Lung microvascular endothelial cell (primary cell): ENCODE measurements around the gene STRAP. TPM values are rescaled to one million over a fixed set of nuclear protein-coding genes. Genes with fewer than 3 reads are reported as not detected.
"Not testable (repeated sequence)": the region's sequence is repeated elsewhere in the genome, so short reads cannot be mapped to it uniquely, and the experiment has no call there.

Experiments used
- DNase-seq, 2 donors: peaks; one replicate each; pipeline versions ENCODE4 v3.0.0 to v3.0.0-alpha.2; 2010; ENCODE audit warnings: low read depth in 2 of 2
- total RNA-seq: library from RNA; depleted of rRNA; stranded (reverse); fragments of >200 nt; gene quantifications from 2 replicates; pipeline ENCODE4 v1.2.1, GENCODE V29; 2014

Gene STRAP
- total RNA-seq, 1 donor from 2014 or later: 52.0 TPM

GRCh38 chr12:15868186-15868585 is 14.0 kb upstream of the STRAP start:
- no peak for DNase-seq

GRCh38 chr12:15873556-15873955 is 8.6 kb upstream of the STRAP start:
- no peak for DNase-seq

GRCh38 chr12:15874556-15875145 is 7.5 kb upstream of the STRAP start:
- DNase-seq: not testable (repeated sequence)

- DNase-seq: no peak
Observed at GRCh38 chr12:15875863-15876262, 6.3 kb upstream of the STRAP start.

- no peak for DNase-seq
Observed at GRCh38 chr12:15879413-15879812, 2.8 kb upstream of the STRAP start.

GRCh38 chr12:15880721-15881120 is 1.5 kb upstream of the STRAP start:
- DNase-seq: no peak

- DNase-seq: peak; percentile 8 to 31
Observed at GRCh38 chr12:15883536-15883935, 1.3 kb downstream of the STRAP start.

GRCh38 chr12:15886372-15887042 is 4.3 kb downstream of the STRAP start:
- peak in 1 of 2 donors; percentile 75 for DNase-seq

- DNase-seq: peak in 1 of 2 donors; percentile 19
Observed at GRCh38 chr12:15887043-15887817, 5.0 kb downstream of the STRAP start.

- no peak for DNase-seq
Observed at GRCh38 chr12:15892645-15893259, 10.6 kb downstream of the STRAP start.

GRCh38 chr12:15893260-15893659 is 11.1 kb downstream of the STRAP start:
- no peak for DNase-seq

- DNase-seq: no peak
Observed at GRCh38 chr12:15896867-15897266, 14.7 kb downstream of the STRAP start.

- DNase-seq: no peak
Observed at GRCh38 chr12:15897433-15897832, 15.2 kb downstream of the STRAP start.

GRCh38 chr12:15899282-15899870 is 17.2 kb downstream of the STRAP start:
- DNase-seq: peak; percentile 36 to 47

GRCh38 chr12:15904378-15904920 is 22.3 kb downstream of the STRAP start:
- DNase-seq: no peak

- DNase-seq: no peak
Observed at GRCh38 chr12:15910468-15910863, 28.3 kb downstream of the STRAP start.

GRCh38 chr12:15910864-15911721 is 28.9 kb downstream of the STRAP start, which contains the start of gene DERA:
DERA (plus strand) TSS chr12:15911332; CDS start chr12:15911384, 52 bp downstream.
- peak; percentile 71 to 87 for DNase-seq

GRCh38 chr12:15911931-15912330 is 29.7 kb downstream of the STRAP start:
- DNase-seq: not testable (repeated sequence)

- not testable (repeated sequence) for DNase-seq
Observed at GRCh38 chr12:15914131-15914530, 31.9 kb downstream of the STRAP start.

- no peak for DNase-seq
Observed at GRCh38 chr12:15918066-15918465, 35.9 kb downstream of the STRAP start.
